Measurements from ENCODE around the gene SENP1.

The SENP1 gene

DNA sequence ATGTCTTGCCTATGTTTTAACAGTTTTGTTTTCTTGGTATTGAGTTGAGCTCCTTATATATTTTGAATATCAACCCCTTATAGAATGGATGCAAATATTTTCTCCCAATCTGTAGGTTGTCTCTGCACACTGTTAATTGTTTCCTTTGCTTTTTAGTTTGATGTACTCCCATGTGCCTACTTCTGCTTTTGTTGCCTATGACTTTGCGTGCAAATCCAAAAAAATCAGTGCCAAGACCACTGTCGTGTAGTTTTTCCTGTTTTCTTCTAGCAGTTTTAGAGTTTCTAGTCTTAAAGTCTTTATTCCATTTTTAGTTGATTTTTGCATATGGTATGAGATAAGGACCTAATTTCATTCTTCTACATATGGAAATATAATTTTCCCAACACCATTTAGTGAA is 28.8 kb downstream of the SENP1 start:
- no peak for DNase-seq (ENCODE audit: low read depth)
- no peak overlapping the region for H3K4me3 ChIP-seq (ENCODE audit: control insufficient read depth, low read depth, low read length)
- TF ChIP-seq, protein P1, sequence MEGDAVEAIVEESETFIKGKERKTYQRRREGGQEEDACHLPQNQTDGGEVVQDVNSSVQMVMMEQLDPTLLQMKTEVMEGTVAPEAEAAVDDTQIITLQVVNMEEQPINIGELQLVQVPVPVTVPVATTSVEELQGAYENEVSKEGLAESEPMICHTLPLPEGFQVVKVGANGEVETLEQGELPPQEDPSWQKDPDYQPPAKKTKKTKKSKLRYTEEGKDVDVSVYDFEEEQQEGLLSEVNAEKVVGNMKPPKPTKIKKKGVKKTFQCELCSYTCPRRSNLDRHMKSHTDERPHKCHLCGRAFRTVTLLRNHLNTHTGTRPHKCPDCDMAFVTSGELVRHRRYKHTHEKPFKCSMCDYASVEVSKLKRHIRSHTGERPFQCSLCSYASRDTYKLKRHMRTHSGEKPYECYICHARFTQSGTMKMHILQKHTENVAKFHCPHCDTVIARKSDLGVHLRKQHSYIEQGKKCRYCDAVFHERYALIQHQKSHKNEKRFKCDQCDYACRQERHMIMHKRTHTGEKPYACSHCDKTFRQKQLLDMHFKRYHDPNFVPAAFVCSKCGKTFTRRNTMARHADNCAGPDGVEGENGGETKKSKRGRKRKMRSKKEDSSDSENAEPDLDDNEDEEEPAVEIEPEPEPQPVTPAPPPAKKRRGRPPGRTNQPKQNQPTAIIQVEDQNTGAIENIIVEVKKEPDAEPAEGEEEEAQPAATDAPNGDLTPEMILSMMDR (conservative IDR thresholded peaks at IDR 0.05; ENCODE audit: control insufficient read depth, insufficient read depth, low read depth, low read length) = no peak

DNA sequence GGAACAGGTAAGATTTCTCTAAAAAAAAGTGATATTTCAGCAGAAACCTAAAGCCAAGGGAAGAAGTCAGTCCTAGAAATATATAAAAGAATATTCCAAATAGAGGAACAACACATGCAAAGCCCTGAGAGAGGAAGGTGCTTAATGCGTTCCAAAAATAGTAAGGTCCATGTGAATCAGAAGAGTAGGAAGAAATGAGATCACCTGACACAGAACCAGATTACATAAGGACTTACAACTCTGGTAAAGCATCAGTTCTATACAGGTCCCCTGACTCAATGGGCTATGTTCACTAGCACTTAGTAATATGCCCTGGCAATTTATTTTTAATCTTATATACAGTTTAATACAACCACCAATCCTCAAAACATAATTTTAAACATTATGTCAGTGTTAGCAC is 30.0 kb downstream of the SENP1 start:
- no peak overlapping the region for H3K4me3 ChIP-seq (ENCODE audit: control insufficient read depth, low read depth, low read length)
- TF ChIP-seq, protein P1 (conservative IDR thresholded peaks at IDR 0.05; ENCODE audit: control insufficient read depth, insufficient read depth, low read depth, low read length) = no peak
- DNase-seq (ENCODE audit: low read depth) = no peak

DNA sequence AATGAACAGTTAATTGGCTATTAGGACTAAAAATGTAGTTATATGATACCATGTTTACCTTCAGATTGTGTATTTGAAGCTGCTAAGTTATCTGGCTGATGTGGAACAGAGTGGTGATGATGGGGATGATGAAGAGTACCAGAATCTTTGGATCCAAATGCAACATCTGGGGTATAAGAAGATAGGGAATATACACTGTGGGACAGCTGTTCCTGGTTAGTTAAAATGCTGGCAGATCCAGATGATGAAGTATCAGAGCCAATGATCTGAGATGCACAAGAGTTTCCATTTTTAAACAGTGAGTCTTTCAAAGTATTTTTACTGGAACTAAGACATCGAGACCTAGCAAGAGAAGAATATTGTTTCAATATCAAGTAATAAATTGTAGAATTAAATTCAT is 31.6 kb downstream of the SENP1 start:
- TF ChIP-seq, protein P1 (conservative IDR thresholded peaks at IDR 0.05; ENCODE audit: control insufficient read depth, insufficient read depth, low read depth, low read length) = no peak
- no peak for DNase-seq (ENCODE audit: low read depth)

DNA sequence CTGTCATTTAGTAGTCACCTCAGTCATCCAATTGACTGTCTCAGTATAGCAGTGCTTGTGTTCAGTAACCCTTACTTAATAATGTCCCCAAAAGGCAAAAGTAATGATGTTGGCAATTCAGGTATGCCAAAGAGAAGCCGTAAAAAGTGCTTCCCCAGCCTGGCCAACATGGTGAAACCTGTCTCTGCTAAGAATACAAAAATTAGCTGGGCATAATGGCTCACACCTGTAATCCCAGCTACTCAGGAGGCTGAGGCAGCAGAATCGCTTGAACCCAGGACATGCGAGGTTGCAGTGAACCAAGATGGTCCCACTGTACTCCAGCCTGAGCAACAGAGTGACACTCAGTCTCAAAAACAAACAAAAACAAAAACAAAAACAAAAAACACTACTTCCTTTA is 33.6 kb downstream of the SENP1 start:
- DNase-seq (ENCODE audit: low read depth) = no peak
- TF ChIP-seq, protein P1 (conservative IDR thresholded peaks at IDR 0.05; ENCODE audit: control insufficient read depth, insufficient read depth, low read depth, low read length) = no peak
- H3K4me3 ChIP-seq (ENCODE audit: control insufficient read depth, low read depth, low read length) = no peak overlapping the region

More for the DNA sequence above, 31.6 kb downstream of the SENP1 start:
- no peak overlapping the region for H3K4me3 ChIP-seq (ENCODE audit: control insufficient read depth, low read depth, low read length)

DNA sequence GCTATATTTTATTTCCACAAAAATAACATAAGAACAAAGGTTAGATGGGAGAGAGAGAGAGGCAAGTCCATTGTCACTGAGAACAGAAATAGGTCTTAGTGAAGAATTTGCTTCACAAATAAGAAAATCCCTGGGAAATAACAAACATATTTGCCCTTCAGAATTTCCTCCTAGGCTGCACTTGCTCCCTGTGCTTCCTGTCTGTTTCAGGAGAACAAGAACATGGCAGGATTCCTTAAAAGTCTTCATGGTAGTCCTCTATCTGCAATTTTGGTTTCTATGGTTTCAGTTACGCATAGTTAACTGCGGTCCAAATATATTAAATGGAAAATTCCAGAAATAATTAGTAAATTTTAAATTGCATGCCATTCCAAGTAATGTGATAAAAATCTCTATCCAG is 34.1 kb downstream of the SENP1 start:
- TF ChIP-seq, protein P1 (conservative IDR thresholded peaks at IDR 0.05; ENCODE audit: control insufficient read depth, insufficient read depth, low read depth, low read length) = no peak
- DNase-seq (ENCODE audit: low read depth) = no peak
- H3K4me3 ChIP-seq (ENCODE audit: control insufficient read depth, low read depth, low read length) = no peak overlapping the region

DNA sequence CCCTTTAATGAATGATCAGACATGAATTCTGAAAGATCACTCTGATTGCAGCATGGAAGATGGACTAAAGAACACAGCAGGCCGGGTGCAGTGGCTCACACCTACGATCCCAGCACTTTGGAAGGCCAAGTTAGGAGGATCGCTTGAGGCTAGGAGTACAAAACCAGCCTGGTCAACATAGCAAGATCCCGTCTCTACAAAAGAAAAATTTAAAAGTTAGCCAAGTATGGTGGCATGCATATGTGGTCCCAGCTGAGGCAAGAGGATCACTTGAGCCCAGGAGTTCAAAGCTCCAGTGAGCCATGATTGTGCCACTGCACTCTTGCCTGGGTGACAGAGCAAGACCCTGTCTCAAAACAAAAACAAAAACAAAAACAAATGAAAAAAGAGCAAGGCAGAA is 35.1 kb downstream of the SENP1 start:
- TF ChIP-seq, protein P1 (conservative IDR thresholded peaks at IDR 0.05; ENCODE audit: control insufficient read depth, insufficient read depth, low read depth, low read length) = no peak
- no peak overlapping the region for H3K4me3 ChIP-seq (ENCODE audit: control insufficient read depth, low read depth, low read length)
- DNase-seq (ENCODE audit: low read depth) = no peak

DNA sequence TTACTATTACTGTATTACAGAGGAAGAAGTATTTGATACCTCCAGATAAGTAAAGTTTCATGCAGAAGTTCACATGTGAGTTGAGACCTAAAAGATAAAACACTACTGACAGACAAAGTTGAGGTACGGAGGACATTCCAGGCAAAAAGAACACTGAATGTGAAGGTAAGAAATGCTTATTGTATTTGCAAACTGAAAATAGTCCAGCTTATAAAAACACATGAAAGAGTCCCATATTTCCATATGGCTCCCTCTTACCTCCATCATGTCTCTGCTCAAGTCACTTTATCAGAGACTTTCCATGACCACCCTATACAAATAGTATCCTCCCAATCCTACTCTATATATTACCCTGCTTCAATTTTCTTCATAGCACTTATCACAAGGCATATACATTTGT is 35.8 kb downstream of the SENP1 start:
- TF ChIP-seq, protein P1 (conservative IDR thresholded peaks at IDR 0.05; ENCODE audit: control insufficient read depth, insufficient read depth, low read depth, low read length) = no peak
- H3K4me3 ChIP-seq (ENCODE audit: control insufficient read depth, low read depth, low read length) = no peak overlapping the region
- no peak for DNase-seq (ENCODE audit: low read depth)

Data from fibroblast of mammary gland (primary cell).